22Rv1 (cell line): Measurements from ENCODE around the gene SZT2.

Source experiments
- CTCF ChIP-seq: fragments of 450-650 bp; IDR thresholded peaks from 2 replicates; pipeline ENCODE4 v1.5.1; 2017; ENCODE audit warnings: mild to moderate bottlenecking
- ZFX ChIP-seq: fragments of 450-650 bp; IDR thresholded peaks from 2 replicates; pipeline ENCODE4 v1.6.1; 2017; ENCODE audit warnings: antibody characterized with exemption, borderline replicate concordance

GRCh38 chr1:43357251-43357650 lies 32.4 kb upstream of the SZT2 start:
- TF ChIP-seq CTCF, result no peak
- no peak for TF ChIP-seq ZFX
